Breast epithelium (tissue), 3 donors: ENCODE data around the gene KIAA1586.

Source experiments
- POLR2AphosphoS5 ChIP-seq, 3 donors: sonication (generic); formaldehyde crosslinking; IDR thresholded peaks; one replicate each; pipeline ENCODE4 v1.6.1; 2017; ENCODE audit warnings: antibody characterized with exemption in 3 of 3
- TF ChIP-seq, protein P1 (sequence below), 3 donors: fragments of 450-650 bp; IDR thresholded peaks; one replicate each; pipeline ENCODE4 v1.5.1; 2016 to 2017; ENCODE audit warnings: antibody characterized with exemption in 3 of 3, mild to moderate bottlenecking in 3 of 3, moderate library complexity in 3 of 3

DNA sequence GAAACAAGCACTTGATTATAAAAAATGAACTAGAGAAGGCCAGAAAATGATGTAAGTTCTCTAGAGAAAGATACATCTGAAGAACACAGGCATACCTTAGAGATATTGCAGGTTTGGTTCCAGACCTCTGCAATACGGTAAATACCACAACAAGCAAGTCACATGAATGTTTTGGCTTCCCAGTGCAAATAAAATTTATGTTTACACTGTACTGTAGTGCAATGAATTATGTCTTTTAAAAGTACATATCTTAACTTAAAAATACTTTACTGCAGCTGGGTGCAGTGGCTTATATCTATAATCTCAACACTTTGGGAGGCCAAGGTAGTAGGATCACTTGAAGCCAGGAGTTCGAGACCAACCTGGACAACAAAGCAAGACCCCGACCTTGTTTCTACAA lies 10.9 kb upstream of the KIAA1586 start:
- TF ChIP-seq, protein P1, sequence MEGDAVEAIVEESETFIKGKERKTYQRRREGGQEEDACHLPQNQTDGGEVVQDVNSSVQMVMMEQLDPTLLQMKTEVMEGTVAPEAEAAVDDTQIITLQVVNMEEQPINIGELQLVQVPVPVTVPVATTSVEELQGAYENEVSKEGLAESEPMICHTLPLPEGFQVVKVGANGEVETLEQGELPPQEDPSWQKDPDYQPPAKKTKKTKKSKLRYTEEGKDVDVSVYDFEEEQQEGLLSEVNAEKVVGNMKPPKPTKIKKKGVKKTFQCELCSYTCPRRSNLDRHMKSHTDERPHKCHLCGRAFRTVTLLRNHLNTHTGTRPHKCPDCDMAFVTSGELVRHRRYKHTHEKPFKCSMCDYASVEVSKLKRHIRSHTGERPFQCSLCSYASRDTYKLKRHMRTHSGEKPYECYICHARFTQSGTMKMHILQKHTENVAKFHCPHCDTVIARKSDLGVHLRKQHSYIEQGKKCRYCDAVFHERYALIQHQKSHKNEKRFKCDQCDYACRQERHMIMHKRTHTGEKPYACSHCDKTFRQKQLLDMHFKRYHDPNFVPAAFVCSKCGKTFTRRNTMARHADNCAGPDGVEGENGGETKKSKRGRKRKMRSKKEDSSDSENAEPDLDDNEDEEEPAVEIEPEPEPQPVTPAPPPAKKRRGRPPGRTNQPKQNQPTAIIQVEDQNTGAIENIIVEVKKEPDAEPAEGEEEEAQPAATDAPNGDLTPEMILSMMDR (IDR thresholded peaks at IDR 0.05): no peak
- no peak for TF ChIP-seq POLR2AphosphoS5 (IDR thresholded peaks at IDR 0.05)
